DMS153 treated with DMSO at 0.1 percent for 48 hours (cell line): ENCODE results near the gene TMEM43.

Experiments
- DNase-seq: peaks from one replicate; lab custom pipeline; 2025; ENCODE audit not compliant: unreplicated experiment; lab: John Stamatoyannopoulos, UW

Gene TMEM43

GRCh38 chr3:14121859-14122258, 3.0 kb upstream of the TMEM43 start:
- DNase-seq: no peak

DNA sequence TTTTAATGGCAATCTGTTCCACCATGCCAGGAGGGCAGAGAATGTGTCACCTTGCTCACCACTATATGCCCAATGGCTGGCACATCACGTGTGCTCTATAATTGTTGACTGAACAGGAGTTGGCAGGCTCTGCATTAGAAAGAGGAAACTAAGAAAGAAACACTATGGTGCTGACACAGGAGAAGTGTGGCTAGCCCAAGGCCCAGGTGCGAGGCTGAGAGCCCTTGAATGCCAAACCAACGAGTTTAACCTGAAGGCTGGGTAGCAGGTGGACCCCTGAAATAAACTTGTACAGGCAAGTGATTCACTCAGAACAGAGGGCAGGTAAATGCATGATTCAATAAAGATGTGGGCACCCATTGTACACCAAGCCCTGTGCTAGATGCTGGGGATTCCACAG, 2.6 kb upstream of the TMEM43 start:
- DNase-seq: no peak

DNA sequence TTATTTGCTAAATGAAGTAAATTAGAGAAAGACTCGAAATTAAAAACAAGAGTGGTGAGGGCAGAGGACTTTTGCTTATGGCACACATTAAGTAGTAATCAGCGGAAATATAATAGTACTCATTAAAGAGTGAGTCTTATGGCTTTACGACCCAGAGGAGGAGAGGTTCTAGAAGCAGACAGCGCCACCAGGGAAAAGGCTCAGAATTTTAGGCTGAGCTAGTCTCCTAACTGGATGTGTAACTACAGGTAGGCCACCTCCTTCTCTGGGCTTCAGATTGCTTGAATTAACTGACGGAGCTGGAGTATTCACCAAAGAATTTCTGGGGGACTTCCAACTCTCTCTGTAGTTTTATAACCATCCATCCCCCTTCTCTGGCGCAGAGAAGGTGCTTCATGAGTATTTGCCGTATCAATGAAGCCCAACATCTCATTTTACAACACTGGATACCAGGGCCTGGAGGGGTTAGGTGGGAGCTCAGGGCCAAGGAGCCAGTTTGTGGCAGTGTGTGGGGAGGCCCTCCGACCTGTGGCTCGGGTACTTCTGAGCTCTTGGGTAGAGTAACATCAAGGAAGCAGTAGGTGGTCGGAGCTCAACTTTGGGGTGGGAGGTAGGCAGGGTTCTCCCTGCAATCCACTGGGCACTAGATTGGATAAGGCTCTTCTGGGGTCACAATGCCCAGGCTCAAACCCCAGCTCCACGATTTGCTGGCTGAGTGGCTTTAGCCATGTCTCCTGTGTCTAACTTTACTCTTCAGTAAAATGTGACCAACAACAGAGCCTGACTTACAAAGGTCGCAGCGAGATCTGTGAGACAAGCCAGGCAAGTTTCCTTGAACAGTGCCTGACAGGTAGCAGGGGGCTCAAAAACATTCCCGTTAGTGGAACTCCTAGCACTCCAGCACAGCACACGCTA, 1.3 kb upstream of the TMEM43 start:
- DNase-seq: no peak

DNA sequence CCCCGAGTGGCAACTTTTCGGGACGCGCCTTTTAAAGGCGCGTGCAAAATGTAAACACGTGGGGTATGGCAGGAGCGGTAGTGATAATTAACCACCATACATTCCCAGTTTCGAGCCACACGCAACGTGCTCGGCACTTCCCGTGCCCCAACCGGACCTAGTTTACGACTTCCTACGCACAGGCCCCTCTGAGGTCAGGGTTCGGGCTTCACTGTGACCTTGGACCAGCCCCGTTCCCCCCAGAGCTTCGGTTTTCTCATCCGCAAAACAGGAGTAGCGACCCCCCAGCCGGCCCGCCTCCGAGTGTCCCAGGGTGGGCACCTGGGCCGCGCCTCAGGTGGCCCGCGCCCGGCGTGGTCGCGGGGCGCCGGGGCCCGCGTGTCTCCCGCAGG, 633 bp upstream of the TMEM43 start:
- no peak for DNase-seq

- DNase-seq: no peak
Observed at GRCh38 chr3:14125193-14126016, 553 bp downstream of the TMEM43 start.

DNA sequence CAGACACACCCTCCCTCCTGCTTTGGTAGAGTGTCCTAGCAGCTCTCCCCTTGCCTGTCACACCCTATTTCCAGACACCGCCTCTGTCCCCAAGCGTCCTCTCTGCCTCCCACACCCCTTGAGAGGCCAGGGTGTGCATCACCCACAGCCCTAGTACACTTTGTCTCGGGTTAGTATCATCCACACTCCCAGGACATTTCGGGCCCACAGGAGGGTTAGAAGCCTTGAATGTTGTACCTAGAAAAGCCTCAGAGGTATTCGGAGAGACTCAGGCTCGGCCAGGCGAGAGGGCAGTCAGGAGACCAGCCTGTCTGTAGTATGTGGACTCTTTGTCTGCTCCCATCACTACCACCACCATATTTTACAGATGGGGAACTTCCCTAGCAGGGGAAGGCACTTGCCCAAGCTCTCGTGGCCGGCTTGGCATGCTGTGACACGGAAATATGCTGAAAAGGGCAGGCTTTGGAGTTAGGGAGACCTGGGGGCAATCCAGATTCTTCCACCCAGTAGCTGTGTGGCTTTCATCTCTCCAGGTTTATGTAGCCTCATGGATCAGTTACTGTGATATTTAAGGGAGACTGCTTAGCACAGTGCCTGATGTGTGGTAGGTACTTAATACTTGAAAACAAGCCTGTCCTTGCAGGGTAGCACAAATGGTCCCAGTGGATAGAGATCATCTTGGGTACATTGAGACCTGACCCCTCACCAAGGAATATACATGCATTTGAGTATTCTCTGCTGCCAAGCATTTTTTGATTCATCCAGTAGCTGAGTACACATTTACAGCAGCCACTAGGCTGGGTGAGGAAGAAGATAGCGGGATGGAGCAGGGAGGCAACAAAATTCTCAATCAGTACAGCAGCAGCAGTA, 1.4 kb downstream of the TMEM43 start:
- DNase-seq: no peak

DNA sequence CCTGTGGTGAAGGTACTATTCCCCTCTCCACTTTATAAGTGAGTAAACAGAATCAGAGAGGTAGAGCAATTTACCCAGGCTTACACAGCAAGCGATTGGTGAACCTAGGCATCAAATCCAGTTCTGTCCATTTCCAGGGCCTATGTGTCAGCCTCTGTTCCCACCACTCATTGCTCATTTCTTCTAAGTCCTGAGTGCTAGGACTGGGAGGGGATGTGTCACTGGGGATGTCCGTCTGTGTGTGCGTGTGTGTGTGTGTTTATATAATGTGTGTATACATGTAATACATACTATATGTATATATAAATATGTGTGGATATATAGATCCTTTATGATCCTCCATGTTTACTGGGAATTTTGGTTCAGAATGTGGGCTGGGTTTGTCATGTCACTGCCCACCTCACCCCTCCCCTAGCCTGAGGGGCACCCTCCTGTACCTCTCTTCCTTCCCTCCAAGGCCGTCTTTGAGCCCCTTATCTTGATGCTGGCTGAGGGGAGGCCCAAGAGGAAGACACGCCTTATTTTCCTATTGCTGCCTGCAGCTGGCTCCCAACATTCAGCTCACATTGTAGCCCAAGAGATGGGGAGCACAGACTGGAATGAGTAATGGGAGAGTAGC, 2.1 kb downstream of the TMEM43 start:
- DNase-seq: no peak

DNA sequence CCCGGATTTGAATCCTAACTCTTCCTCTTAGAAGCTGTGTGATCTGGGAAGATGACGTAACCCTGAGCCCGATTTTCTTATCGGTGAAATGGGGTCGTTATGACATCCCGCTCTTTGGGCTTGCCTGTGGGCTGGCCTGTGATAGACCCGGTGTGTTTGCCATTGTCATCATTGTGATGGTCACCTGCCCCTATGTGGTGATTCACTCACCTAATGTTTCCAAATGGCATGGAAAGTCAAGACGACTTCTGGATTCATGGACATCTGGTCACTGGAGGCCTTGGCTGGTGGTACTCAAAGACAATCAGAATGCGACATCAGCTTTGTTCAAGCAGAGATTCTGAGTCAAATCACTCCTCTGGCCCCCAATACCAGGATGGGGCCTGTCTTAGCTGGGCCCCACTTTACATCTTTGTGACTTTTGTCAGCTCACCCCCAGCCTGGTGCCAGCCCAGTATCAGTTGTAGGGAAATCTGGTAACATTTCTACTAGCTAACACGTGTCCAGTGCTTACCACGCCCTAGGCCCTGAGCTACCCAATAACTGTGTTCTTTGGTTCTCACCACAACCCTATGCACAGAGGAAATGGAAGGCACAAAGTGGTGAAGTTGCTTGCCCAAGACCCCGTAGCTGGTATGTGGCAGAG, 2.8 kb downstream of the TMEM43 start:
- DNase-seq: no peak

- DNase-seq: no peak
Observed at GRCh38 chr3:14128724-14129123, 3.9 kb downstream of the TMEM43 start.

DNA sequence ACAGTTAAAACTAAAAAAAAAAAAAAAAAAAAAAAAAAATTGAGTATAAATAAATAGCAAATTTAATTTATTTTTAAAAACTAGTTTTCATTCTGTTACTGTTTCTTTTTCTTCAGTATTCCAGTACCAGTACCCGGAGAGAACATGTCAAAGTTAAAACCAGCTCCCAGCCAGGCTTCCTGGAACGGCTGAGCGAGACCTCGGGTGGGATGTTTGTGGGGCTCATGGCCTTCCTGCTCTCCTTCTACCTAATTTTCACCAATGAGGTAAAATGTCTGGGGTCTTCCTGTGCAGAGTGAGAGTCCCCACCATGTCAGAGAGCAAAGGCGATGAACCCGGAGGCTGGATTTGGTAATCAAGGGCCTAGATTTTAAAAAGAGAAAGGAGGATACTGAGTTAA, 4.4 kb downstream of the TMEM43 start:
- DNase-seq: no peak

- DNase-seq: no peak
Observed at GRCh38 chr3:14130230-14130629, 5.4 kb downstream of the TMEM43 start.

GRCh38 chr3:14130707-14131106, 5.9 kb downstream of the TMEM43 start:
- DNase-seq: no peak

DNA sequence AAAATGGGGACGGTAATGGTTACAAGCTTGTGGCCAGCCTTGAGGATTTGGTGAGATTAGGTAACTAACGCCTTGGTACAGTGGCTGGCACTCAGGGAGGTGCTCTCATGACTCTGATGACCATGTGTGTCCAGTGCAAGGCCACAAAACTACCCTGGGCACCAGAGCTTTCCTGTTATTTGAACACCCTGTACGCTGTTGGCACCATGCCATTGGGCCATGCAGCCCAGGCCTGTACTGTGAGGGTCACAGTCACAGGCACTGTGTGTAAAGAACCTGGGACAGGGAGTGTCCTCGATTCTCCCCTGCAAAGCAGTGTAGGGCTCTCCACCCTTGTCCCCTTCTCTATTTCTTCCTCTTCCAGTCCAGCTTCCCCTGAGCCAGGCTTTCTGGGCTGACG, 6.3 kb downstream of the TMEM43 start:
- no peak for DNase-seq

DNA sequence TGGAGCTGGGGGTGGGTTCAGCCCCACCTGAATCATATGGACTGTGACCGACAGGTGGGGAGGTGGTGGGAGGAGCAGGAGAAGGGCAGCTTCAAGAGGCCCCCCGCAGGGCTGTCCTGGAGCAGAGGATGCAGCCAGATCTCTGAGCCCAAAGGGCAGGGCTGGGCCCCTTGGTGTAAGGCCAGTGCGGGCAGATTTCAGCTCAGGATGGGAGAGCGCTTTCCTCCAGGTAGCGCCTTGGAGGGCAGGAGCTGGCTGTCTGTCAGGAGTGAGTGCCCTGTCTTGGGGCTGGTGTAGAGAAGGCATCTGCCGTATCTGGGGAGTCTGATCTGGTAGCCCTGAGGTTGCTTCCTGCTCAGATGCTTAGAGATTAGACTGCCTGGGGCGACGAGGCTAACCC, 7.3 kb downstream of the TMEM43 start:
- no peak for DNase-seq

DNA sequence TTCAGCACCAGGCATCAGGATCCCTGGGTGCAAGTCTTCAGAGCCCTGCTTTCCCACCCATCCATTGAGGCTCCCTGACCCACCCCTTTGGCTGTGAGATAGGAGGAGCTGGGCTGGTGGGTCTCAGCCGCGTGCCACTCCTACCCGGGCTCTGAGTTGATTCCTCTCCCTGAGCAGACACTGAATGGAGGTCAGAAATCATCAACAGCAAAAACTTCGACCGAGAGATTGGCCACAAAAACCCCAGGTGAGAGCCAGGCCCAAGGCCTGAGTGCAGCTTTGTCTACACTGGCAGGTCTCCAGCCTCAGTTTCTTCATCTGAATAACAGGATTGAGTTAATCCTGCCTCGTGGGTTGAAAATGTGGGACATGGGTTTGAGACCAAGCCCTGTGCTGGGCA, 7.8 kb downstream of the TMEM43 start:
- DNase-seq: no peak

- DNase-seq: no peak
Observed at GRCh38 chr3:14133188-14133800, 8.4 kb downstream of the TMEM43 start.

DNA sequence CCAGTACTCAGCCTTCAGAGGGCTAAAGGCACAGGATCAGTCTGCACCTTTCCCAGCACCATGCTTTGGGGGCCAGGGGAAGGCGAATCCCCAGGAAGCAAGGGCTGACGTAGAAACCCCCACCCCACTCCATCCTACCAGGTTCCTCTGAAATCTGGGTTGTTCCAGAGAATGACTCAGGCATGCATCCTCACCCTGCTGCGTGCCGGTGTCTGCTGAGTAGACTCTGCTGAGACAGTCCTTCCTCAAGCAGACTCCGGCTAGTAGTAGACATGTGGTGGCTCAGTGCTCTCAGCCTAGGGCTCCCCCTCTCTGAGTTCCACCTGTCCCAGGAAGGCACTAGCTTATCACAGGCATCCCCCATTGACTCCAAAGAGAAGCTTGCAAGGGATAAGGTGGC, 9.0 kb downstream of the TMEM43 start:
- DNase-seq: no peak

DNA sequence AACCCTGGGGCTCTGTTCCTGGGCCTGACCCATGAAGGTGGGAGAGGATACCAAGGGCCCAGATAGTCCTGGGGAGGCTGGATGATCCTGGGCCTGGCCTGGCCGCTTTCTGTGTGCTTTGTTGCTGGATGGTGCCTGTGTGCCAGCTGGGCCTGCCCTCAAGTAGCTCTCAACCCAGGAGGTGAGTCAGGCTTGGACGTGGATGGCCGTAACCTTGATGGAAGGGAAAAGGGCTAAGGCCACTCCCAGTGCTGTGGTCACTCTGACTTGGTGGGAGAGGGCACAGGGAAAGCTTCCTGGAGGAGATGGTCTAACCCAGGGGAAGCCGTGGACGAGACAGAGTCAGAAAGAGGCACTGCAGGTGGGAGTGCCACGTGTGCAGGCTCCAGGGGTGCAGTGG, 9.4 kb downstream of the TMEM43 start:
- DNase-seq: no peak

DNA sequence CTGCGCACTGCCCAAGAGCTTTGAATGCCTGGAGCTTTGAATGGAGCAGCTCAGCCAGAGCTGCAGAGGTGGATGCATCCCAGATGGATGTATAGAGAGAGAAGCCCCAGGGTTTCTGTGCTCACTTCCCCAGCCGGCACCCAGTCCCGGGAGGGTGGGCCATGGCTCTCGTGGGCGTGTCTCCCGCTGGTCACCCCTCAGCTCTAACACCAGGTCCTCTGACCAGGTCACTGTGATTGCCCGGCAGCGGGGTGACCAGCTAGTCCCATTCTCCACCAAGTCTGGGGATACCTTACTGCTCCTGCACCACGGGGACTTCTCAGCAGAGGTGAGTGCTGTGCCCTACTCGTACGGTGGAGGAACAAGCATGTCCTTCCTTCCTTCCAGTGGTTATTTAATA, 10.7 kb downstream of the TMEM43 start:
- DNase-seq: no peak

GRCh38 chr3:14137004-14137403, 12.2 kb downstream of the TMEM43 start:
- no peak for DNase-seq
